H1 (cell line): ENCODE measurements around the gene LYSMD3. TPM values are rescaled to one million over a fixed set of nuclear protein-coding genes. Genes with fewer than 3 reads are reported as not detected.

Experiments used
- BACH1 ChIP-seq: IDR thresholded peaks from 2 replicates; pipeline ENCODE4 v1.6.1; 2012; ENCODE audit warnings: low read length, improper control_type of control experiment
- CBX5 ChIP-seq: fragments of 300-800, 300-1000 bp; sonication (generic); IDR thresholded peaks from 2 replicates; pipeline ENCODE4 v1.7.1; 2016; ENCODE audit warnings: antibody characterized with exemption, low read length, low read depth
- CEBPB ChIP-seq: IDR thresholded peaks from 2 replicates; pipeline ENCODE4 v1.6.1; 2012; ENCODE audit warnings: low read depth, low read length
- CHD1 ChIP-seq: IDR thresholded peaks from 2 replicates; pipeline ENCODE4 v1.6.1; 2012; ENCODE audit warnings: low read depth, low read length, improper control_type of control experiment
- CHD2 ChIP-seq: IDR thresholded peaks from 2 replicates; pipeline ENCODE4 v1.6.1; 2012; ENCODE audit warnings: low read length, improper control_type of control experiment
- EZH2 ChIP-seq: fragments of 200-600 bp; sonication (generic); IDR thresholded peaks from 2 replicates; pipeline ENCODE4 v1.7.1; 2012; ENCODE audit warnings: low read depth, mild to moderate bottlenecking, moderate library complexity, low read length, inconsistent platforms; ENCODE audit not compliant: severe bottlenecking
- GABPA ChIP-seq: IDR thresholded peaks from 2 replicates; pipeline ENCODE4 v1.6.1; 2011; ENCODE audit warnings: mild to moderate bottlenecking, low read length, moderate library complexity, borderline replicate concordance; ENCODE audit not compliant: insufficient read depth
- JUN ChIP-seq: IDR thresholded peaks from 2 replicates; pipeline ENCODE4 v1.6.1; 2011; ENCODE audit warnings: low read depth, mild to moderate bottlenecking, improper control_type of control experiment, low read length
- JUND ChIP-seq: IDR thresholded peaks from 2 replicates; pipeline ENCODE4 v1.6.1; 2011; ENCODE audit warnings: mild to moderate bottlenecking, improper control_type of control experiment, low read length
- MAFK ChIP-seq: IDR thresholded peaks from 2 replicates; pipeline ENCODE4 v1.6.1; 2012; ENCODE audit warnings: low read depth, mild to moderate bottlenecking, improper control_type of control experiment, low read length
- NANOG ChIP-seq: IDR thresholded peaks from 2 replicates; pipeline ENCODE4 v1.6.1; 2011; ENCODE audit warnings: low read length, low read depth, mild to moderate bottlenecking, inconsistent platforms; ENCODE audit not compliant: insufficient read depth, poor library complexity, severe bottlenecking
- PHF8 ChIP-seq: fragments of 200-600 bp; sonication (generic); conservative IDR thresholded peaks from 2 replicates; pipeline ENCODE4 v1.7.1; 2012; ENCODE audit warnings: low read depth, mild to moderate bottlenecking, inconsistent platforms, low read length, moderate library complexity
- POU5F1 ChIP-seq: IDR thresholded peaks from 2 replicates; pipeline ENCODE4 v1.6.1; 2011; ENCODE audit warnings: low read depth, mild to moderate bottlenecking, low read length, moderate library complexity
- RBBP5 ChIP-seq: IDR thresholded peaks from 2 replicates; pipeline ENCODE4 v1.7.1; 2012; ENCODE audit warnings: low read depth, mild to moderate bottlenecking, inconsistent platforms, low read length, moderate library complexity, borderline replicate concordance
- RNF2 ChIP-seq: fragments of 200-900, 300-1000 bp; sonication (generic); IDR thresholded peaks from 2 replicates; pipeline ENCODE4 v1.7.1; 2016; ENCODE audit warnings: borderline replicate concordance, low read depth, mild to moderate bottlenecking, antibody characterized with exemption, low read length; ENCODE audit not compliant: poor library complexity, severe bottlenecking; ENCODE audit errors: missing control alignments
- SAP30 ChIP-seq: fragments of 300-600 bp; sonication (generic); IDR thresholded peaks from 2 replicates; pipeline ENCODE4 v1.7.1; 2012; ENCODE audit warnings: low read length, moderate library complexity, mild to moderate bottlenecking, inconsistent platforms; ENCODE audit not compliant: insufficient read depth, insufficient replicate concordance
- SIN3A ChIP-seq, 2 experiments: IDR thresholded peaks in 1 of 2; conservative IDR thresholded peaks in 1 of 2; 2 replicates each; pipeline ENCODE4 v1.6.1; 2011 to 2012; ENCODE audit warnings: low read length in 2 of 2, improper control_type of control experiment in 1 of 2, low read depth in 1 of 2, mild to moderate bottlenecking in 1 of 2
- SUZ12 ChIP-seq: fragments of 200-600 bp; sonication (generic); IDR thresholded peaks from 2 replicates; pipeline ENCODE4 v1.6.1; 2012; ENCODE audit warnings: mild to moderate bottlenecking, inconsistent platforms, low read length, moderate library complexity, mixed read lengths
- TAF1 ChIP-seq: IDR thresholded peaks from 2 replicates; pipeline ENCODE4 v1.6.1; 2011; ENCODE audit warnings: mild to moderate bottlenecking, low read depth, low read length
- TAF7 ChIP-seq: optimal IDR thresholded peaks from 2 replicates; pipeline ENCODE3; 2011; ENCODE audit warnings: low read depth, mild to moderate bottlenecking, inconsistent platforms, low read length, moderate library complexity, borderline replicate concordance
- TEAD4 ChIP-seq: IDR thresholded peaks from 2 replicates; pipeline ENCODE4 v1.6.1; 2012; ENCODE audit warnings: low read depth, low read length, inconsistent platforms, mixed read lengths
- USF2 ChIP-seq: IDR thresholded peaks from 2 replicates; pipeline ENCODE4 v1.6.1; 2011; ENCODE audit warnings: low read length, improper control_type of control experiment
- polyA plus RNA-seq, 7 experiments: library from polyadenylated mRNA; depleted of rRNA in 3 of 7; stranded (reverse) in 5 of 7; unstranded in 2 of 7; fragments of >200 nt in 5 of 7; fragments of 200-250 nt in 2 of 7; gene quantifications; 1 replicate in 5 of 7; 2 replicates in 1 of 7; 4 replicates in 1 of 7; pipeline versions ENCODE4 v1.2.1 to v1.2.3, GENCODE V29; 2011 to 2013; ENCODE audit warnings: missing spikeins in 2 of 7, mixed read lengths in 2 of 7
- total RNA-seq: library from RNA; stranded (reverse); fragmentation: NEBNext Ultra II Directional; extraction: Animal tissue kit (Norgen Biotek cat#: 25700); gene quantifications from 2 replicates; pipeline ENCODE4 v1.2.1, GENCODE V29; 2021

The LYSMD3 gene
- total and polyA plus RNA-seq, 2 of the 8 experiments (the other 6 are each of a cell fraction or from before 2014, with no cell fraction given) = 3.7 to 14.9 TPM

DNA sequence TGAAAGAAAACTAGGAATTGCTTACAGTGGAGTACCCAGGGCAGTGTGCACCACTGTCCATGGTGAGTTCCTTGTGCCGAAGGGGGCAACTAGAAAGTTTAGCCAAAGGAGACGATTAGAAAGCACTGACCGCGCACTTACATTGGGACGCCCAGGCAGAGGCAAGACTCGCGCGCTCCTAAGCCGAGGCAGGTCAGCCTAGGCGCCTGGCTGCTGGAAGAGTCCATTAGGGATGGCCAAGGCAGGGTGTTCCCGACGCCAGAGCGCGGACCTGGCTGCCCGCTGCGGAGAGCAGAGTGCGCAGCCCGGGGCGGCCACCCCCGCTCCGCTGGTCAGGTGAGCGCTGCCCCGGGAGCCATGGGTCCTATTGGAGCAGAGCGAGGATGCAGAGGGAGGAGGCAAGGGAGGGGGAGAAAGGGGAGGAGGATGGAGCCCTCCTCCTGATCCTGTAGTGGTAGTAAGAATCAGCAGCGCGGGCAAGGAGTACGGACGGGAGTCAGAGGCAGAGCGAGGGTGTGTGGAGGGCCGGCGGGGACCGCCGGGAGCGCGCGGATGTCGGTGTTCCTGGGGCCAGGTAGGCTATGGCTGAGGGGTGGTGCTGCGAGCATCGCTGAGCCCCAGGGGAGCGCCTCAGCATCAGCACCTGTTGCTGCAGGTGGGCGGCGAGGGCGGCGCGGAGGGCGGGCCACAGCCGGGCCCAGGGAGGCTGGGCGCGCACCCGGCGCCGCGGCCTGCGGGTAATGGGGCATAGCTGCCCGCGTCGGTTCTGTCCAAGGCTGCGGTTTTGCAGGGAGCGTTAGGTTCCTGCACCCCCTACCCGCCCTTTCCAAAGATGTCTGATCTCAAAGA lies 29.2 kb upstream of the LYSMD3 start, which contains the start of gene ADGRV1 (continued):
- TF ChIP-seq JUND (peak; percentile 98), POU5F1 (0 out of 2 replicates have a peak, but pooled peaks have one; percentile 8), NANOG (no peak), CBX5 (no peak), TAF1 (peak; percentile 95), USF2 (no peak), JUN (no peak), GABPA (no peak), TAF7 (peak; percentile 63), EZH2 (no peak), SAP30 (no peak), RNF2 (no peak), CEBPB (no peak; the same call in 1 of the 2 replicates), BACH1 (no peak), RBBP5 (peak; percentile 99), CHD2 (no peak), MAFK (no peak), SIN3A (conservative IDR thresholded peaks at IDR 0.05 in 1 of 2, IDR thresholded peaks at IDR 0.05 in 1 of 2; ENCODE audit: low read depth in 1 of 2, low read length in 2 of 2) (peak in 1 of 2 experiments; percentile 91; a peak in 2 of 4 replicates), SUZ12 (no peak; the same call in 1 of the 2 replicates), PHF8 (peak; percentile 80), CHD1 (peak; percentile 99), TEAD4 (no peak)
